Epithelial cell of proximal tubule (primary cell): ENCODE measurements around the gene MAEL. TPM values are rescaled to one million over a fixed set of nuclear protein-coding genes. Genes with fewer than 3 reads are reported as not detected.

Source experiments
- DNase-seq: peaks from one replicate; pipeline ENCODE4 v3.0.0-alpha.2; 2011; ENCODE audit warnings: low read depth
- H3K4me3 ChIP-seq: 2 replicates; pipeline ENCODE4 v1.5.1; 2011; ENCODE audit warnings: low read depth, mild to moderate bottlenecking, low read length
- CTCF ChIP-seq: conservative IDR thresholded peaks from 2 replicates; pipeline ENCODE4 v1.5.1; 2012; ENCODE audit warnings: low read depth, mild to moderate bottlenecking, low read length
- total RNA-seq: library from RNA; depleted of rRNA; stranded (reverse); fragments of >200 nt; gene quantifications from 2 replicates; pipeline ENCODE4 v1.2.3, GENCODE V29; 2015

The MAEL gene
- total RNA-seq, 1 donor from 2014 or later = not detected

DNA sequence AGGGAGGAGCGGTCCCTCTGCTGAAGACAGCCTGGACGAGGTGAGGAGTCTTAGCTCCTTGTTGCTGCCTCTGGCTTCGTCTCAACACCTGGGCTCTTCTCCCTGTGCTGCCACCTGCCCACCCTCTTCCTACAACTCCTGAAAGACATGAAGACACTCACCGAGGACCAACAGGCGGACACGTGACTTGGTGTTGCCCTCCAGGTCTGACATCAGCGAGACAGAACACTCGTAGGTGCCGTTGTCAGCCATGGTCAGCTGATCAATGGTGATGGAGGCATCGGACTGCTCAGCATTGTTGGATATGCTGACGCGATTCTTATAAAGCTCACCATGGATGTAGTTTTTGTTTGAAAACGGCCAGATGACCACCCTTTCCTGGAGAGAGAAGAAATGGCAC is 79.7 kb downstream of the MAEL start:
- no peak overlapping the region for H3K4me3 ChIP-seq
- TF ChIP-seq CTCF = no peak
- DNase-seq = no peak

DNA sequence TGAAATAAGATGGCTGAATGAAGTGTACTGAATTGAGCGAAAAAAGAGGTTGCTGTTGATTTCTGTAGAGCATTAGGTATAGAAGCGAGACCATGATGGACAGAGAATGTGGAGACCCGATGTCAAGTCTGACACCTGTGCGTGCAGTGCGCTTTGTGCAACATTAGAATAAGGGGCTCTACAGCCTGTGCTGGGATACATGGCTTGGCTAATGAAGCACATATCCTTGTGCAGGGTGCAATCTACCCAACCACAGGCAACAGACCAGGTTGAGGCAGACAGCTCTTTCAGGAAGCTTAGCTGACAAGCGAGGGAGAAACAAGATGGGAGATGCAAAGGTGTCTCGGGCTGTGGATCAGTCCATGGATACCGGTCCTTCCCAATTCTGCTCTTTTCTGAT is 82.2 kb downstream of the MAEL start:
- no peak for TF ChIP-seq CTCF
- DNase-seq = no peak
- no peak overlapping the region for H3K4me3 ChIP-seq

Other genes with a start within 250 kb of the MAEL start
- 23.2 and 32.5 TPM in 2 replicates for gene POGK, start 149.8 kb upstream of the MAEL start, total RNA-seq
- gene TADA1, start 113.0 kb upstream of the MAEL start, total RNA-seq = 13.7 and 21.1 TPM in 2 replicates
- gene ILDR2, start 13.7 kb upstream of the MAEL start, total RNA-seq = 0.86 and 2.3 TPM in 2 replicates
- not detected in 2 replicates for gene GPA33, start 101.1 kb downstream of the MAEL start, total RNA-seq
- not detected in 2 replicates for gene STYXL2, start 104.8 kb downstream of the MAEL start, total RNA-seq
- gene POU2F1, start 231.6 kb downstream of the MAEL start, total RNA-seq = 4.7 and 7.2 TPM in 2 replicates